GM19397 (cell line): ENCODE measurements around the gene FXYD2.

Source experiments
- ATAC-seq: cut with Tn5 transposase; IDR thresholded peaks from one replicate; pipeline ENCODE4 v1.9.1; 2021; ENCODE audit warnings: mild to moderate bottlenecking, moderate library complexity; ENCODE audit not compliant: unreplicated experiment

The FXYD2 gene

GRCh38 chr11:117805045-117805444, 19.5 kb downstream of the FXYD2 start:
- ATAC-seq = no peak

GRCh38 chr11:117803896-117804295, 20.6 kb downstream of the FXYD2 start:
- ATAC-seq = no peak

- no peak for ATAC-seq
Observed at GRCh38 chr11:117799634-117800033, 24.9 kb downstream of the FXYD2 start.

- no peak for ATAC-seq
Observed at GRCh38 chr11:117796872-117797529, 27.5 kb downstream of the FXYD2 start, which contains the start of gene DSCAML1. Gene DSCAML1 (minus strand): TSS chr11:117797216. CDS start chr11:117797079, 137 bp downstream.

- no peak for ATAC-seq
Observed at GRCh38 chr11:117796456-117796871, 28.1 kb downstream of the FXYD2 start.

GRCh38 chr11:117795638-117796455, 28.7 kb downstream of the FXYD2 start:
- no peak for ATAC-seq

GRCh38 chr11:117794772-117795629, 29.5 kb downstream of the FXYD2 start:
- no peak for ATAC-seq

- ATAC-seq = no peak
Observed at GRCh38 chr11:117794135-117794534, 30.4 kb downstream of the FXYD2 start.

- no peak for ATAC-seq
Observed at GRCh38 chr11:117793583-117793982, 31.0 kb downstream of the FXYD2 start.

GRCh38 chr11:117792992-117793391, 31.6 kb downstream of the FXYD2 start:
- no peak for ATAC-seq

- ATAC-seq = no peak
Observed at GRCh38 chr11:117792241-117792640, 32.3 kb downstream of the FXYD2 start.

GRCh38 chr11:117790279-117790678, 34.3 kb downstream of the FXYD2 start:
- ATAC-seq = no peak

GRCh38 chr11:117789241-117789640, 35.3 kb downstream of the FXYD2 start:
- ATAC-seq = no peak

GRCh38 chr11:117786135-117786870, 38.2 kb downstream of the FXYD2 start:
- no peak for ATAC-seq

- no peak for ATAC-seq
Observed at GRCh38 chr11:117782101-117782500, 42.4 kb downstream of the FXYD2 start.

- ATAC-seq = no peak
Observed at GRCh38 chr11:117781627-117782026, 42.9 kb downstream of the FXYD2 start.

- no peak for ATAC-seq
Observed at GRCh38 chr11:117780456-117780855, 44.1 kb downstream of the FXYD2 start.

- no peak for ATAC-seq
Observed at GRCh38 chr11:117774553-117774952, 50.0 kb downstream of the FXYD2 start.

- no peak for ATAC-seq
Observed at GRCh38 chr11:117772360-117772759, 52.2 kb downstream of the FXYD2 start.

GRCh38 chr11:117771841-117772240, 52.7 kb downstream of the FXYD2 start:
- ATAC-seq = no peak

- no peak for ATAC-seq
Observed at GRCh38 chr11:117771197-117771596, 53.3 kb downstream of the FXYD2 start.
